Measurements from ENCODE around the gene TUSC2. TPM values are rescaled to one million over a fixed set of nuclear protein-coding genes. Genes with fewer than 3 reads are reported as not detected.

Gene TUSC2
- total and polyA plus RNA-seq, 7 donors, result 23.2 to 54.7 (median 35.5) TPM

GRCh38 chr3:50359760-50360110, 31.7 kb upstream of the TUSC2 start:
- Histone ChIP-seq H3K27me3 (no peaks in the 10 kb centered on the region), H3K36me3 (peaks cover 5 to 27% (median 9%) of the 10 kb centered on the region in 4 donors), H3K4me1 (peaks cover 0 to 56% (median 40%) of the 10 kb centered on the region in 4 donors), H3K9me3 (no peaks in the 10 kb centered on the region), H3K27ac (peak overlapping the region in 2 of 4 donors; percentile 90 to 93), H3K4me3 (peak overlapping the region in 3 of 4 donors; percentile 69 to 84 (median 72))
- no peak for TF ChIP-seq EP300 (IDR thresholded peaks at IDR 0.05)
- TF ChIP-seq POLR2AphosphoS5 (IDR thresholded peaks at IDR 0.05), result no peak
- TF ChIP-seq, protein P1, sequence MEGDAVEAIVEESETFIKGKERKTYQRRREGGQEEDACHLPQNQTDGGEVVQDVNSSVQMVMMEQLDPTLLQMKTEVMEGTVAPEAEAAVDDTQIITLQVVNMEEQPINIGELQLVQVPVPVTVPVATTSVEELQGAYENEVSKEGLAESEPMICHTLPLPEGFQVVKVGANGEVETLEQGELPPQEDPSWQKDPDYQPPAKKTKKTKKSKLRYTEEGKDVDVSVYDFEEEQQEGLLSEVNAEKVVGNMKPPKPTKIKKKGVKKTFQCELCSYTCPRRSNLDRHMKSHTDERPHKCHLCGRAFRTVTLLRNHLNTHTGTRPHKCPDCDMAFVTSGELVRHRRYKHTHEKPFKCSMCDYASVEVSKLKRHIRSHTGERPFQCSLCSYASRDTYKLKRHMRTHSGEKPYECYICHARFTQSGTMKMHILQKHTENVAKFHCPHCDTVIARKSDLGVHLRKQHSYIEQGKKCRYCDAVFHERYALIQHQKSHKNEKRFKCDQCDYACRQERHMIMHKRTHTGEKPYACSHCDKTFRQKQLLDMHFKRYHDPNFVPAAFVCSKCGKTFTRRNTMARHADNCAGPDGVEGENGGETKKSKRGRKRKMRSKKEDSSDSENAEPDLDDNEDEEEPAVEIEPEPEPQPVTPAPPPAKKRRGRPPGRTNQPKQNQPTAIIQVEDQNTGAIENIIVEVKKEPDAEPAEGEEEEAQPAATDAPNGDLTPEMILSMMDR (IDR thresholded peaks at IDR 0.05), result no peak
- no peak for TF ChIP-seq POLR2A (IDR thresholded peaks at IDR 0.05)
- intact Hi-C loops (cut with DNase I), result loop anchor here (5.0 to 10.0 kb wide), 2 partner anchors 258 to 1035 kb away; partner anchors contain the start of genes MAPKAPK3 and RBM15B
- WGBS, 2 donors, result 30 to 31% methylated on average over 8 of the region's 8 CpGs
- DNase-seq, result no peak

GRCh38 chr3:50358911-50359759, 31.1 kb upstream of the TUSC2 start, which contains the start of gene TMEM115:
TMEM115 (minus strand) TSS chr3:50359521; CDS start chr3:50359063, 458 bp downstream.
- peak within 1 kb of the TSS; percentile 69 to 84 (median 78) for H3K4me3 ChIP-seq
- peak in 1 of 2 donors; percentile 59 for TF ChIP-seq POLR2A (IDR thresholded peaks at IDR 0.05)
- TF ChIP-seq POLR2AphosphoS5 (IDR thresholded peaks at IDR 0.05), result peak; percentile 81 to 91 (median 85)
- TF ChIP-seq, protein P1 (IDR thresholded peaks at IDR 0.05), result no peak
- TF ChIP-seq EP300 (IDR thresholded peaks at IDR 0.05), result no peak
- intact Hi-C loops (cut with DNase I), result loop anchor here (10.0 kb wide), 1 partner anchor 1036 kb away; the partner anchor contains the start of gene RBM15B
- DNase-seq, result peak; percentile 99
- H3K27ac ChIP-seq, result peak within 1 kb of the TSS; percentile 82 to 93 (median 91)
- no peaks in the 10 kb centered on the region for H3K9me3 ChIP-seq
- no peaks in the 10 kb centered on the region for H3K27me3 ChIP-seq
- 1% methylated on average over 64 of the region's 64 CpGs for WGBS, 2 donors
- peaks cover 11 to 33% (median 14%) of the 10 kb centered on the region in 4 donors for H3K36me3 ChIP-seq
- H3K4me1 ChIP-seq, result peaks cover 0 to 50% (median 34%) of the 10 kb centered on the region in 4 donors

DNA sequence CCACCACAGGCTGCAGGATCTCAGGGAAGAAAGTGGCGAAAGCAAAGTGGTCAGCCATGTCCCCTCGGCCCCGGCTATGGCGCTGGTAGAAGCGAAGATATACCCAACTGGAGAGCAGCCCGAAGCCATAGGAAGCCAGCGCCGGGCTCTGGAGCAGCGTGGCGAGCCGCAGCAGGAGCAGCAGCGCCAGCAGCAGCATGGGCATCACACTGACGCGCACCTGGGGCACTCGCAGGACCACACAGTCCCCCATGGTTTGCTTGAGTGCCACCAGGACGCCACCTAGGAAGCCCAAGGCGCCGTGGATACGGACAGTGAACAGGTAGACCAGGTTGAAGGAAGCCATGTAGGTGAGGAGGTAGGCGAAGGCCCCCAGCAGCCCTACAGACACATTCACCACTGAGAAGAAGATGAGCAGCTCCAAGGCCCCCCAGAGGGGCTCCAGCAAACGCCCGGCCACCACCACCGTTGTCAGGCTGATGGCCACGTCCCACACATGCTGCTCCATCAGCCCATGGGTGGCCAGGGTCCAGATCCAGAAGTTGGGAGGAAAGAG, 30.4 kb upstream of the TUSC2 start:
- intact Hi-C loops (cut with DNase I), result loop anchor here (10.0 kb wide), 1 partner anchor 1036 kb away; the partner anchor contains the start of gene RBM15B
- Histone ChIP-seq H3K4me3 (peak overlapping the region; percentile 69 to 84 (median 78)), H3K27me3 (no peaks in the 10 kb centered on the region), H3K4me1 (peaks cover 0 to 49% (median 33%) of the 10 kb centered on the region in 4 donors), H3K36me3 (peaks cover 14 to 40% (median 20%) of the 10 kb centered on the region in 4 donors), H3K27ac (peak overlapping the region; percentile 82 to 93 (median 91)), H3K9me3 (no peaks in the 10 kb centered on the region)
- 23 to 61% methylated on average over 24 of the region's 24 CpGs for WGBS, 2 donors
- no peak for TF ChIP-seq POLR2A (IDR thresholded peaks at IDR 0.05)
- no peak for TF ChIP-seq EP300 (IDR thresholded peaks at IDR 0.05)
- TF ChIP-seq POLR2AphosphoS5 (IDR thresholded peaks at IDR 0.05), result no peak
- TF ChIP-seq, protein P1 (IDR thresholded peaks at IDR 0.05), result no peak
- DNase-seq, result no peak

DNA sequence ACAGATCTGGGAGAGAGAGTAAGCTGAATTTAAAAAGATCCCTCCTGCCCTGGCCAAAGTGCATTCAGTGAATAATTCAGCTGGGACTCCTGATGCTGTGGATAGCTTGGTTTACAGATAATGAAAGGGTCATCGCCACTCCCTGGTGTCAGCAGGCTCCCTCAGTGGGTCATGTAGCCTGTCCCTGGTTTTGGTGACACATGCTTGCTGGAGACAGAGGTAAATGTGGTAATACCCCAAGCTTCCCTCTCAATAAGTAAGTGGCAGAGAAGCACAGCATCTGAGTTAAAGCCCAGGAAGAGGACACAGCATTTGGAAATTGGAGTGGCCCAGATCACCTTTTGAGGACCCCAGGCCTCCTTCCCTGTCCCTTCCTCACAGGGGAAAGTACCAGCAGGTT, 29.5 kb upstream of the TUSC2 start:
- TF ChIP-seq POLR2AphosphoS5 (IDR thresholded peaks at IDR 0.05) (no peak), EP300 (IDR thresholded peaks at IDR 0.05) (no peak), POLR2A (IDR thresholded peaks at IDR 0.05) (no peak)
- TF ChIP-seq, protein P1 (IDR thresholded peaks at IDR 0.05), result no peak
- H3K36me3 ChIP-seq, result peaks cover 14 to 50% (median 24%) of the 10 kb centered on the region in 4 donors
- no peak for DNase-seq
- H3K4me3 ChIP-seq, result peak overlapping the region; percentile 69 to 84 (median 78)
- WGBS, 2 donors, result 45 to 80% methylated on average over 1 of the region's 1 CpG
- H3K4me1 ChIP-seq, result peaks cover 0 to 49% (median 33%) of the 10 kb centered on the region in 4 donors
- peak overlapping the region in 3 of 4 donors; percentile 11 to 90 (median 82) for H3K27ac ChIP-seq
- intact Hi-C loops (cut with DNase I), result loop anchor here (10.0 kb wide), 1 partner anchor 1037 kb away; the partner anchor contains the start of gene RBM15B
- no peaks in the 10 kb centered on the region for H3K9me3 ChIP-seq
- no peaks in the 10 kb centered on the region for H3K27me3 ChIP-seq
